CD4-positive, alpha-beta T cell (primary cell): ENCODE measurements around the gene TCF12. TPM values are rescaled to one million over a fixed set of nuclear protein-coding genes. Genes with fewer than 3 reads are reported as not detected.

ENCODE experiments used
- ATAC-seq: fragments of 200-7000 bp; cut with Tn5 transposase; one replicate; pipeline ENCODE4 v1.10.0; 2022; ENCODE audit warnings: mild to moderate bottlenecking; ENCODE audit not compliant: poor library complexity
- CTCF ChIA-PET: fragments of 350-600 bp; sonication (Branson Sonifier 250); formaldehyde crosslinking; loops from one replicate; lab custom pipeline; 2021; ENCODE audit warnings: antibody characterized with exemption, inconsistent platforms; lab: Charles Lee
- POLR2A ChIA-PET: fragments of 350-600 bp; sonication (Branson Sonifier 250); formaldehyde crosslinking; loops from one replicate; lab custom pipeline; 2021; ENCODE audit warnings: antibody characterized with exemption, inconsistent platforms; lab: Charles Lee
- DNase-seq, 14 experiments: peaks; one replicate each; pipeline ENCODE4 v3.0.0-alpha.2; 2013 to 2020; ENCODE audit warnings: mixed read lengths in 2 of 14
- H3K27ac ChIP-seq, 2 donors: one replicate each; pipeline versions ENCODE4 v1.5.1 to v1.7.0; 2013; ENCODE audit warnings: low read length in 2 of 2, low read depth in 1 of 2, mild to moderate bottlenecking in 1 of 2
- H3K27me3 ChIP-seq, 2 experiments: 1 replicate in 1 of 2; 2 replicates in 1 of 2; pipeline versions ENCODE4 v1.6.1 to v1.7.0; 2013; ENCODE audit warnings: low read length in 2 of 2, control low read depth in 1 of 2, mild to moderate bottlenecking in 1 of 2, moderate library complexity in 1 of 2; ENCODE audit not compliant: insufficient read depth in 2 of 2, control insufficient read depth in 1 of 2
- H3K36me3 ChIP-seq: one replicate; pipeline ENCODE4 v1.6.1; 2013; ENCODE audit warnings: low read length, control low read depth; ENCODE audit not compliant: insufficient read depth
- H3K4me1 ChIP-seq: one replicate; pipeline ENCODE4 v1.6.1; 2013; ENCODE audit warnings: low read length, control low read depth; ENCODE audit not compliant: insufficient read depth
- H3K4me3 ChIP-seq: one replicate; pipeline ENCODE4 v1.5.1; 2013; ENCODE audit warnings: mild to moderate bottlenecking, low read length, moderate library complexity
- H3K9me3 ChIP-seq, 2 experiments: 1 replicate in 1 of 2; 2 replicates in 1 of 2; pipeline versions ENCODE4 v1.6.1 to v1.7.0; 2013; ENCODE audit warnings: low read length in 2 of 2, mild to moderate bottlenecking in 2 of 2, control low read depth in 1 of 2, moderate library complexity in 1 of 2; ENCODE audit not compliant: control insufficient read depth in 1 of 2, insufficient read depth in 1 of 2
- H3K27ac Mint-ChIP-seq: one replicate; pipeline ENCODE4 v1.8.0; 2020; ENCODE audit warnings: mixed read lengths
- H3K27me3 Mint-ChIP-seq: one replicate; pipeline ENCODE4 v1.8.0; 2021; ENCODE audit warnings: mixed read lengths
- H3K36me3 Mint-ChIP-seq: one replicate; pipeline ENCODE4 v1.8.0; 2021; ENCODE audit warnings: low read depth, mixed read lengths
- H3K4me1 Mint-ChIP-seq: one replicate; pipeline ENCODE4 v1.8.0; 2021; ENCODE audit warnings: low read depth, mixed read lengths
- H3K4me3 Mint-ChIP-seq: one replicate; pipeline ENCODE4 v1.8.0; 2020; ENCODE audit warnings: mild to moderate bottlenecking, mixed read lengths
- H3K9me3 Mint-ChIP-seq: one replicate; pipeline ENCODE4 v1.8.0; 2020; ENCODE audit warnings: mixed read lengths
- intact Hi-C, 2 experiments: fragments of 100-400 bp; cut with DNase I in 1 of 2; cut with micrococcal nuclease in 1 of 2; formaldehyde crosslinking; loops; one replicate each; pipeline versions ENCODE4 v1.15.1 to v1.9.0; 2023 to 2025; cut with DNase I, micrococcal nuclease
- total RNA-seq, 174 experiments: library from RNA in 2 of 174; stranded (reverse) in 2 of 174; gene quantifications; one replicate each; pipeline ENCODE4 v1.2.3 and lab custom pipeline; 2021 to 2026
- TF ChIP-seq, protein P1 (sequence below): fragments of 200-600 bp; IDR thresholded peaks from one replicate; pipeline ENCODE4 v1.8.0; 2022; ENCODE audit warnings: antibody characterized with exemption, mild to moderate bottlenecking

TCF12 gene
- total RNA-seq, 2 experiments from 2014 or later = 54.0 TPM

DNA sequence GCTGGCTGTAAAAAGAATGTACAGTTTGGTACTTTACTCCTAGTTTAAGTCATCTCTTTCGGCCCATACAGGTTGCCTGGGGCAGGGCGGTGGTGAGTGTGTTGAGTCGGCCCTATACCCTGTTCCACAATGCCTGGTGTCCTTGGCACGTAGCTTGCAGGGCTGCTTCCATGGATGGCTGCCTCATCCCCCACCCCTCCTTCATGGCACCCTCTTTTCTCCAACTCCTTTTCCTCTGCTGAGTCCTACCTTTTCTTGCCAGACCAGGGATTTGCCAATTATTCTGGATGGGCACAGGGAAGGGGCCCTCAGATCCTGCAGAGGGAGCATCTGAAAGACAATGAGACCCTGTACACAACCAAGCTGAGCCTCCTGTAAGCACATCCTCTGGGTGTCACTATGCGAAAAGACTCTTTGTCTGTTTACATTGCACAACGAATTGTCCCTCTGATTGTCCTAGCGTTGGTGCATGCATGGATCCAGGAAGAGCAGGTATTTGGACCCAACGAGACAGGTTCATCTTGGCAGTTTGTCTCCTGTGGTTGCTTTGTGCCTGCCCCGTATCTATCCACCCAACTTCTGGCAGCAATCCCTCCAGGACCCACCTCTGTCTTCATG lies 384.3 kb downstream of the TCF12 start:
- H3K36me3 ChIP-seq = no peaks in the 10 kb centered on the region
- CTCF ChIA-PET = no interaction called here
- H3K27me3 ChIP-seq = no peaks in the 10 kb centered on the region
- H3K27me3 Mint-ChIP-seq = no peaks in the 10 kb centered on the region
- peaks cover 14% of the 10 kb centered on the region for H3K4me1 ChIP-seq
- H3K4me3 ChIP-seq = no peak overlapping the region
- ATAC-seq (no peak), DNase-seq (no peak)
- POLR2A ChIA-PET = no interaction called here
- TF ChIP-seq, protein P1, sequence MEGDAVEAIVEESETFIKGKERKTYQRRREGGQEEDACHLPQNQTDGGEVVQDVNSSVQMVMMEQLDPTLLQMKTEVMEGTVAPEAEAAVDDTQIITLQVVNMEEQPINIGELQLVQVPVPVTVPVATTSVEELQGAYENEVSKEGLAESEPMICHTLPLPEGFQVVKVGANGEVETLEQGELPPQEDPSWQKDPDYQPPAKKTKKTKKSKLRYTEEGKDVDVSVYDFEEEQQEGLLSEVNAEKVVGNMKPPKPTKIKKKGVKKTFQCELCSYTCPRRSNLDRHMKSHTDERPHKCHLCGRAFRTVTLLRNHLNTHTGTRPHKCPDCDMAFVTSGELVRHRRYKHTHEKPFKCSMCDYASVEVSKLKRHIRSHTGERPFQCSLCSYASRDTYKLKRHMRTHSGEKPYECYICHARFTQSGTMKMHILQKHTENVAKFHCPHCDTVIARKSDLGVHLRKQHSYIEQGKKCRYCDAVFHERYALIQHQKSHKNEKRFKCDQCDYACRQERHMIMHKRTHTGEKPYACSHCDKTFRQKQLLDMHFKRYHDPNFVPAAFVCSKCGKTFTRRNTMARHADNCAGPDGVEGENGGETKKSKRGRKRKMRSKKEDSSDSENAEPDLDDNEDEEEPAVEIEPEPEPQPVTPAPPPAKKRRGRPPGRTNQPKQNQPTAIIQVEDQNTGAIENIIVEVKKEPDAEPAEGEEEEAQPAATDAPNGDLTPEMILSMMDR = no peak
- H3K27ac ChIP-seq = no peak overlapping the region
- no peaks in the 10 kb centered on the region for H3K9me3 ChIP-seq
- H3K4me1 Mint-ChIP-seq = no peaks in the 10 kb centered on the region
- intact Hi-C loops = loop anchor here in 1 of 2 experiments (10.0 kb wide), 1 partner anchor 388 kb away; the partner anchor contains the start of gene TCF12
- H3K4me3 Mint-ChIP-seq = no peak overlapping the region
- no peaks in the 10 kb centered on the region for H3K9me3 Mint-ChIP-seq
- no peak overlapping the region for H3K27ac Mint-ChIP-seq
- H3K36me3 Mint-ChIP-seq = no peaks in the 10 kb centered on the region

DNA sequence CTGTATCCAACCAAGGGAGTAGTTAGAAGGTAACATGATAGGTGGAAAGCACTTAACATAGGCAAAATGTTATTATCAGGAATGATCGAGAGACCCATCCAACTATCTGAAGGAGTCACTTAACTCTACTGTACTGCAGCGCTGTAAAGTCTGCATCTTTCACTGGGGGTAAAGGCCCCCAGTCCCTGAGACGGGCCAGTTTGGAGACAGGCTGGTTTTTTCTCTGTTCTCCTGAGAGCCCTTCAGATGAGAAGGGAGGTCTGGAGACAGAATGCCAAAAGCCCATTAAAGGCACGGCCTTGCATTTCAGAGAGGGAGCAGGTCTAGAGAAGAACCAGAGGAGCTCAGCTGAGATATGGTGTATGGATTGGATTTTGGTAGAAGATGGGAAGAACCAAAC lies 386.6 kb downstream of the TCF12 start:
- Histone ChIP-seq H3K27ac (no peak overlapping the region), H3K36me3 (no peaks in the 10 kb centered on the region), H3K4me1 (peaks cover 11% of the 10 kb centered on the region), H3K27me3 (no peaks in the 10 kb centered on the region), H3K4me3 (no peak overlapping the region), H3K9me3 (no peaks in the 10 kb centered on the region)
- no peaks in the 10 kb centered on the region for H3K9me3 Mint-ChIP-seq
- intact Hi-C loops = loop anchor here (5.0 to 10.0 kb wide), 2 partner anchors 388 to 390 kb away; partner anchors contain the start of gene TCF12 (in 2 of the 2)
- H3K27me3 Mint-ChIP-seq = no peaks in the 10 kb centered on the region
- no peaks in the 10 kb centered on the region for H3K4me1 Mint-ChIP-seq
- no peak overlapping the region for H3K4me3 Mint-ChIP-seq
- no peaks in the 10 kb centered on the region for H3K36me3 Mint-ChIP-seq
- ATAC-seq (no peak), DNase-seq (no peak)
- H3K27ac Mint-ChIP-seq = no peak overlapping the region
- CTCF ChIA-PET = no interaction called here
- TF ChIP-seq, protein P1 = no peak
- POLR2A ChIA-PET = no interaction called here

DNA sequence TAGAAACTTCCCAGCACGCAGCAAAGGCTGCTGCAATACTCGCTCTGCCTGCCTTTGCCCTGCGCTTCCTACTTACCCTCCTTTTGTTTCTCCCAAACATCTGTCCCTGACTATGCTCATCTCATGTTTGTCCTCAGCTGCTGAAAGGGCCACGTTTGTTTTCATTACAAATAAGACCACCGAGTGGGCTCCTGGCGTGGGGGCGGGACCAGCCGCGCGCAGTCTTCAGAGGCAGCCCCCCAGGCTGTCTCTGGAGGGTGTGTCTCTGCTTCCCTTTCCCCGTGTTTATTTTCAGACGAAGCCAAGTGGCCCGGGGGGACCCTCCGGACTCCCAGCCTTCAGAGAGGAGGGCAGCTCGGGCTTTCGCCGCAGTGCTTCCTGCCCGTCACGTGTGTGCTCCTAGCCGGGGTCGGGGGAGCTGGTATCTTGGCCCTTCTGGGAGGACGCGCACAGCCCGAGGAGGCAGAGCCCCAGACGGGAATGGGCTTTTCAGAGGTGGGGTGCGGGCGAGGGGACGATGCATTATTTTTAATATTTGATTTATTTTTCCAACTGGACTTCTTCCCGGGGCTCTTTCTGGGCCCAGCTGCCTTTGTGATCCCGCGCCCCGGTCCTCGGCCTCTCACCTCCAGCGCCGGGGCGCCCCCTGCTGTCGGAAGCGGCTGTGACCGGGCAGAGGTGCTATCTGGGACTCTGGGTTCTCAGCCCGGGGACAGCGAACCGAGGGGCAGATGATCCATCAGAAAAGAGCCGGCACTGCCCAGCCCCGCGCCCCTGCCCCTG lies 387.9 kb downstream of the TCF12 start:
- H3K27me3 ChIP-seq = no peaks in the 10 kb centered on the region
- no peaks in the 10 kb centered on the region for H3K9me3 Mint-ChIP-seq
- H3K36me3 Mint-ChIP-seq = no peaks in the 10 kb centered on the region
- H3K27ac Mint-ChIP-seq = no peak overlapping the region
- H3K4me3 Mint-ChIP-seq = peak overlapping the region; percentile 51
- H3K9me3 ChIP-seq = no peaks in the 10 kb centered on the region
- no peaks in the 10 kb centered on the region for H3K27me3 Mint-ChIP-seq
- H3K4me3 ChIP-seq = peak overlapping the region; percentile 54
- TF ChIP-seq, protein P1 = peak; percentile 84
- DNase-seq (peak; percentile 64 to 88 (median 80)), ATAC-seq (peak; percentile 81)
- POLR2A ChIA-PET = no interaction called here
- intact Hi-C loops = loop anchor here (1.0 to 10.0 kb wide), 7 partner anchors 160 to 815 kb away; partner anchors contain the start of gene TCF12 (in 2 of the 2)
- CTCF ChIA-PET = interaction anchor here (0.5 to 2.0 kb wide), 11 partner anchors 9 to 815 kb away, joined by 3 to 13 read pairs (median 3); partner anchors contain the start of gene TCF12
- no peaks in the 10 kb centered on the region for H3K36me3 ChIP-seq
- peaks cover 11% of the 10 kb centered on the region for H3K4me1 ChIP-seq
- no peaks in the 10 kb centered on the region for H3K4me1 Mint-ChIP-seq
- H3K27ac ChIP-seq = no peak overlapping the region
